Measurements from ENCODE around the gene CALD1.

The CALD1 gene

DNA sequence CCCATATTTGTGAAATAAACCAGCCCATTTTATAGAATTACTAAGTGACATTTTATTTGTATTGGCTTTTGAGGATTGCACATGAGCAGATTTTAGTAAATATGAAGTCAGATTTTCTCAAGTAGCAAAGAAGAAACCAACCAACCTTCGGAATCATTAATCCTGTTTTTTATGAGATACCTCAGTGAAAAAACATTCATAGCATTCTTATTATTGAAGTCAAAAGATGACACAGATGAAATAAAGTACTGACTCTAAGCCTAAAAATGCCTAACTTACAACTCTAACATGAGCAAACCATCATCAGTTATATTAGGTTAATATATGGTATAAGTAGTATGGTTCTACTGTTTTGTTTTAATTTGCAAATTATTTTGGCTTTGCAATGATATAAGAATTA is 147.0 kb downstream of the CALD1 start:
- TF ChIP-seq ZNF266 (tag by site-specific recombination; IDR thresholded peaks at IDR 0.05; ENCODE audit: low read depth) (no peak), HIC1 (tag by site-specific recombination; IDR thresholded peaks at IDR 0.05) (no peak), ZFHX2 (tag by site-specific recombination; conservative IDR thresholded peaks at IDR 0.05) (no peak), GLIS1 (tag by site-specific recombination; IDR thresholded peaks at IDR 0.05) (no peak), ZNF529 (tag by site-specific recombination; IDR thresholded peaks at IDR 0.05; ENCODE audit: insufficient replicate concordance) (no peak), ZNF114 (tag by site-specific recombination; IDR thresholded peaks at IDR 0.05) (no peak), ZNF610 (tag by site-specific recombination; IDR thresholded peaks at IDR 0.05; ENCODE audit: borderline replicate concordance) (no peak), KLF7 (tag by site-specific recombination; IDR thresholded peaks at IDR 0.05; ENCODE audit: borderline replicate concordance) (no peak), OVOL3 (tag by site-specific recombination; IDR thresholded peaks at IDR 0.05) (no peak), OSR2 (tag by site-specific recombination; IDR thresholded peaks at IDR 0.05) (no peak), ZNF596 (tag by site-specific recombination; IDR thresholded peaks at IDR 0.05) (no peak), ZNF394 (tag by site-specific recombination; IDR thresholded peaks at IDR 0.05; ENCODE audit: borderline replicate concordance) (no peak), ZNF248 (tag by site-specific recombination; IDR thresholded peaks at IDR 0.05) (no peak), ZNF214 (tag by site-specific recombination; IDR thresholded peaks at IDR 0.05; ENCODE audit: borderline replicate concordance) (no peak), SP7 (tag by site-specific recombination; IDR thresholded peaks at IDR 0.05) (no peak), ZNF404 (tag by site-specific recombination; IDR thresholded peaks at IDR 0.05) (no peak), ZNF16 (tag by site-specific recombination; IDR thresholded peaks at IDR 0.05; ENCODE audit: low read depth) (no peak), HOXA7 (CRISPR knock-in tag; IDR thresholded peaks at IDR 0.05; ENCODE audit: borderline replicate concordance) (no peak), ZNF133 (tag by site-specific recombination; IDR thresholded peaks at IDR 0.05) (no peak)
- TF ChIP-seq, protein P1, sequence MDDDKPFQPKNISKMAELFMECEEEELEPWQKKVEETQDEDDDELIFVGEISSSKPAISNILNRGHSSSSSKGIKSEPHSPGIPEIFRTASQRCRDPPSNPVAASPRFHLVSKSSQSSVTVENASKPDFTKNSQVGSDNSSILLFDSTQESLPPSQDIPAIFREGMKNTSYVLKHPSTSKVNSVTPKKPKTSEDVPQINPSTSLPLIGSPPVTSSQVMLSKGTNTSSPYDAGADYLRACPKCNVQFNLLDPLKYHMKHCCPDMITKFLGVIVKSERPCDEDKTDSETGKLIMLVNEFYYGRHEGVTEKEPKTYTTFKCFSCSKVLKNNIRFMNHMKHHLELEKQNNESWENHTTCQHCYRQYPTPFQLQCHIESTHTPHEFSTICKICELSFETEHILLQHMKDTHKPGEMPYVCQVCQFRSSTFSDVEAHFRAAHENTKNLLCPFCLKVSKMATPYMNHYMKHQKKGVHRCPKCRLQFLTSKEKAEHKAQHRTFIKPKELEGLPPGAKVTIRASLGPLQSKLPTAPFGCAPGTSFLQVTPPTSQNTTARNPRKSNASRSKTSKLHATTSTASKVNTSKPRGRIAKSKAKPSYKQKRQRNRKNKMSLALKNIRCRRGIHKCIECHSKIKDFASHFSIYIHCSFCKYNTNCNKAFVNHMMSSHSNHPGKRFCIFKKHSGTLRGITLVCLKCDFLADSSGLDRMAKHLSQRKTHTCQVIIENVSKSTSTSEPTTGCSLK (tag by site-specific recombination; IDR thresholded peaks at IDR 0.05) = no peak
- Histone ChIP-seq H3K4me3 (ENCODE audit: low read depth, low read length) (no peak overlapping the region), H3K27ac (ENCODE audit: extremely low read depth, low read depth, low read length) (no peak overlapping the region), H3K9me3 (ENCODE audit: control insufficient read depth, insufficient read depth, low read depth, low read length) (no peaks in the 10 kb centered on the region), H3K4me1 (ENCODE audit: control insufficient read depth, insufficient read depth, low read length) (no peaks in the 10 kb centered on the region), H3K36me3 (ENCODE audit: control insufficient read depth in 2 of 2, insufficient read depth in 1 of 2, low read length in 2 of 2) (peaks cover 0 to 8% of the 10 kb centered on the region in 2 experiments; a peak in 1 of 3 replicates)
- ChIA-PET POLR2A (no interaction called here), CTCF (interaction anchor here (1.2 kb wide), 1 partner anchor 22 kb away, joined by 6 read pairs; no protein-coding TSS in a partner anchor)

DNA sequence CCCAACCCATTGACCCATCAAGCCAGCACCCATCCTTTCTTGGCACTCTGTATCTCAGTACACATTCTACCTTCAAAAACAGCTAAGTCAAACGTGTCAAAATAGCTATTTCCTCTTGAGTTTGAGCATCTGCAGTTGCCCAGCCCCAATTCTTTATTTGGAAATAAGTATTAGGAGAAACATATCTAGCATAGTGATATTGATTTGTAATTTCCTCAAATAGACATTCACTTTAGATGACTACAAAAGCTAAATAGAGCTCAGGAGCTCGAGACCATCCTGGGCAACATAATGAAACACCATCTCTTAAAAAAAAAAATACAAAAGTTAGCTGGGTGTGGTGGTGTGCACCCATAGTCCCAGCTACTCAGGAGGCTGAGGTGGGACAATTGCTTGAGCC is 147.6 kb downstream of the CALD1 start:
- Histone ChIP-seq H3K4me3 (ENCODE audit: low read depth, low read length) (no peak overlapping the region), H3K36me3 (ENCODE audit: control insufficient read depth in 2 of 2, insufficient read depth in 1 of 2, low read length in 2 of 2) (peaks cover 0 to 12% of the 10 kb centered on the region in 2 experiments; a peak in 1 of 3 replicates), H3K9me3 (ENCODE audit: control insufficient read depth, insufficient read depth, low read depth, low read length) (no peaks in the 10 kb centered on the region), H3K4me1 (ENCODE audit: control insufficient read depth, insufficient read depth, low read length) (no peaks in the 10 kb centered on the region), H3K27ac (ENCODE audit: extremely low read depth, low read depth, low read length) (no peak overlapping the region)
- ChIA-PET CTCF (interaction anchor here (0.5 to 1.2 kb wide), 3 partner anchors 23 to 226 kb away, joined by 3 to 6 read pairs (median 4); no protein-coding TSS in a partner anchor), POLR2A (no interaction called here)
- TF ChIP-seq ZNF366 (tag by site-specific recombination; conservative IDR thresholded peaks at IDR 0.05) = no peak
- no peak for TF ChIP-seq ZNF701 (tag by site-specific recombination; IDR thresholded peaks at IDR 0.05)
- TF ChIP-seq ZNF394 (tag by site-specific recombination; IDR thresholded peaks at IDR 0.05; ENCODE audit: borderline replicate concordance) = no peak
- no peak for TF ChIP-seq ZNF645 (tag by site-specific recombination; IDR thresholded peaks at IDR 0.05)
- no peak for TF ChIP-seq ZNF114 (tag by site-specific recombination; IDR thresholded peaks at IDR 0.05)
- TF ChIP-seq ZNF561 (tag by site-specific recombination; IDR thresholded peaks at IDR 0.05; ENCODE audit: borderline replicate concordance) = no peak
- no peak for TF ChIP-seq IKZF3 (tag by site-specific recombination; IDR thresholded peaks at IDR 0.05)
- TF ChIP-seq ZNF16 (tag by site-specific recombination; IDR thresholded peaks at IDR 0.05; ENCODE audit: low read depth) = no peak
- TF ChIP-seq, protein P2, sequence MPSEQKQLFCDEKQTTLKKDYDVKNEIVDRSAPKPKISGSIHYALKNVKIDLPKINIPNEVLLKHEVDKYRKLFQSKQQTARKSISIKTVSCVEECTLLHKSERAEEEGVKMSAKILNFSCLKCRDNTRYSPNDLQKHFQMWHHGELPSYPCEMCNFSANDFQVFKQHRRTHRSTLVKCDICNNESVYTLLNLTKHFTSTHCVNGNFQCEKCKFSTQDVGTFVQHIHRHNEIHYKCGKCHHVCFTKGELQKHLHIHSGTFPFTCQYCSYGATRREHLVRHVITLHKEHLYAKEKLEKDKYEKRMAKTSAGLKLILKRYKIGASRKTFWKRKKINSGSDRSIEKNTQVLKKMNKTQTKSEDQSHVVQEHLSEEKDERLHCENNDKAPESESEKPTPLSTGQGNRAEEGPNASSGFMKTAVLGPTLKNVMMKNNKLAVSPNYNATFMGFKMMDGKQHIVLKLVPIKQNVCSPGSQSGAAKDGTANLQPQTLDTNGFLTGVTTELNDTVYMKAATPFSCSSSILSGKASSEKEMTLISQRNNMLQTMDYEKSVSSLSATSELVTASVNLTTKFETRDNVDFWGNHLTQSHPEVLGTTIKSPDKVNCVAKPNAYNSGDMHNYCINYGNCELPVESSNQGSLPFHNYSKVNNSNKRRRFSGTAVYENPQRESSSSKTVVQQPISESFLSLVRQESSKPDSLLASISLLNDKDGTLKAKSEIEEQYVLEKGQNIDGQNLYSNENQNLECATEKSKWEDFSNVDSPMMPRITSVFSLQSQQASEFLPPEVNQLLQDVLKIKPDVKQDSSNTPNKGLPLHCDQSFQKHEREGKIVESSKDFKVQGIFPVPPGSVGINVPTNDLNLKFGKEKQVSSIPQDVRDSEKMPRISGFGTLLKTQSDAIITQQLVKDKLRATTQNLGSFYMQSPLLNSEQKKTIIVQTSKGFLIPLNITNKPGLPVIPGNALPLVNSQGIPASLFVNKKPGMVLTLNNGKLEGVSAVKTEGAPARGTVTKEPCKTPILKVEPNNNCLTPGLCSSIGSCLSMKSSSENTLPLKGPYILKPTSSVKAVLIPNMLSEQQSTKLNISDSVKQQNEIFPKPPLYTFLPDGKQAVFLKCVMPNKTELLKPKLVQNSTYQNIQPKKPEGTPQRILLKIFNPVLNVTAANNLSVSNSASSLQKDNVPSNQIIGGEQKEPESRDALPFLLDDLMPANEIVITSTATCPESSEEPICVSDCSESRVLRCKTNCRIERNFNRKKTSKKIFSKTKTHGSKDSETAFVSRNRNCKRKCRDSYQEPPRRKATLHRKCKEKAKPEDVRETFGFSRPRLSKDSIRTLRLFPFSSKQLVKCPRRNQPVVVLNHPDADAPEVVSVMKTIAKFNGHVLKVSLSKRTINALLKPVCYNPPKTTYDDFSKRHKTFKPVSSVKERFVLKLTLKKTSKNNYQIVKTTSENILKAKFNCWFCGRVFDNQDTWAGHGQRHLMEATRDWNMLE (tag by site-specific recombination; conservative IDR thresholded peaks at IDR 0.05; ENCODE audit: low read depth) = no peak

All from HEK293 (cell line).